Stimulated activated CD8-positive, alpha-beta memory T cell treated with anti-CD3 and anti-CD28 coated beads, Interleukin-4, amount 100 ng/mL, for 1 hour (primary cell): ENCODE data around the gene HOXD9.

Experiments used
- DNase-seq, 2 donors: peaks; one replicate each; pipeline ENCODE4 v3.0.0-alpha.2; 2020; ENCODE audit warnings: low read depth in 2 of 2, low spot score in 1 of 2

HOXD9 gene

GRCh38 chr2:176152350-176153181 is 30.0 kb downstream of the HOXD9 start:
- no peak for DNase-seq

GRCh38 chr2:176154576-176155252 is 32.2 kb downstream of the HOXD9 start:
- no peak for DNase-seq

DNA sequence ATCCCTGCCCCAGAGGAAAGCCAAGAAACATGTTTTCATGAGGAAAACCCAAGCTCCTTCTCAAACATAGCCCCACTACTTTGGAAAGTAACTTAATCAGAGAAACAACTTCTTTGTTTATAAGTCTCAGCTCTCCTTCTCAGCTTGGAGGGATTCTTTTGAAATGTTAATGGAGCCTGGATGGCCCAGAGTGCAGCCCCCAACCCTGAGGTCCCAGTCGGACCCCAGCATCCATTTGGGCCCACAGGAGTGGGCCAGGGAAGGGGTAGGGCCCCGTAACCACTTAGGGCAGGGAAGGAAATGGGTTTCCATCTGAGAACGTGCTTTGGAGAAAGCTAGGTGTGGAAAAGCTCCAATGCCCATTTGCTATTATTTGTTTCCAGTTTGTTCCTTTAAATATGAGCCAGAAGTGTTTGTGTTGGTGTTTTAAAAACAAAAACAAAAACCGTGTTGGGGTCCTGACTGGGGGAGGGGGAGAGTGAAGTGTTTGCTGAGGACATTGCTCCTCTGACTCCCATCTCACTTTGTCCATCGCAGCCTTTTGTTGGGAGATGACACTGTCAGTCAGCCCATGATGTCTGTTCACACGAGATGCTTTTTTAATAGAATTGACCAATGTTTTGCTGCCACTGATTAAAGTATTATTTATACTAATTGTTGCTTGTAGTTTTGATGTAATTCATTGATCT is 33.0 kb downstream of the HOXD9 start:
- DNase-seq = no peak

DNA sequence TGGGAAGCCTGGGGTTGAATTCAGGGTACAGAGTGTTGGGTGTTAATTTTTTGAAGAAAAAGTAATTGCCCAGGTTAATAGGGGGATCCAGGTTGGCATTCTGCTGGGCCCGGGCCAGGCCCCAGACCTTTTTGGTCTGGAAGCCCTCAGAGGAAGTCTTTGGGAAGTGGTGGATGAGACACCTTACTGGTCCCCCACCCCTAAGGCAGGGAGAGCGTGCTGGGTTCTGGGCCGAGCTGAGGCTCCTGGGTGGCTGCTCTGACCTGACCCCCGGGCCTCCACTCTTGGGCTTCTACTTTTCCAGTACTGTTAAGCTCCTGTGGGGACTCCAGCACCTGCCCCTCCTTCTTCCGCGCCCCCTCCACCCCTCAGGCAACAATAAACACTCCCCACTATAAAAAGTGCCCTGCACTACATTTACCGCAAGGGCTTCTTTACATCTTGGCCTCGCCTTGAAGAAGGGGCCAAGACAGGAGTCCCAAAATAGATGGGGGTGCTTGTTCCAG is 33.8 kb downstream of the HOXD9 start:
- no peak for DNase-seq

GRCh38 chr2:176156807-176157498 is 34.4 kb downstream of the HOXD9 start, which contains the start of gene HOXD3:
TSS of gene HOXD3 (plus strand) at chr2:176157307. CDS start at chr2:176169115, 11,808 bp downstream.
- DNase-seq = no peak

- no peak for DNase-seq
Observed at GRCh38 chr2:176157499-176158185, 35.1 kb downstream of the HOXD9 start.

GRCh38 chr2:176158186-176158591 is 35.7 kb downstream of the HOXD9 start:
- no peak for DNase-seq

DNA sequence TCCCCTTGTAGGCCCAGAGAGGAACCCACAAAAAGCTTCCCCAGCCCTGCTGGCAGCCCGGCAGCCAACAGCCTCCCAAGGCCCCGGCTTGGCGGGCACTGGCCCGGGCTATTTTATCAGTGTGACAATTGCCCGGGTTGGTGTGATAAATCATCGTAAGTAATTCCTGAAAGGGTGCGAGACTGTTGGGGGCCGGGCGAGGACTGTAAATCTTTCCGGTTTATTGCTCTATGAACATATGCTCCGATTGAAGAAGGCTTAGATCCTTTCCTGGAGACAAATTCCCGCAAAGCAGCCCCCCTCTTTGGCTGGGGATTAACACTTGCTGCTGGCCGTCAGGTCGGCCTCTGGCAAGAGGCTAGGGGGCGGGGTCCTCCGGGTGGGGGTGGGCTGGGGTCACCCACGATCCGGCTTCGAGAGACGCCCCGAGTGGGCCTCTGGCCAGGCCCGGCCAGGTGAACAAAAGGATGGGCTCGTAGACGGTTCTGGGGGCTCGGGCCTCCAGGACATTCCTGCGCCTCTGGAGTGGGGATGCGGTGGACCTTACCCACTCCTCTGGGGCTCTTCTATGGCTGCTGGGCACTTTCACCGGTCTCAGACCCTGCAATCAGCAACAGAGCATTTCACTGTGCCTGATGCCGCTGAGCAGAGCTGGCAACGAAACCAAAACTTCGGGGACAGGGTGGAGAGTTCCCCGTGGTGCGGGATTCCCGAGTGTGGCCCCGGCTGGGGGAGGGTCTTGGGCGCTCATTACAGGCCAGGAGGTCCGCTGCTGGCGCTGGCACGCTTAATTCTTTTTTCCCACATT is 36.5 kb downstream of the HOXD9 start:
- no peak for DNase-seq

DNA sequence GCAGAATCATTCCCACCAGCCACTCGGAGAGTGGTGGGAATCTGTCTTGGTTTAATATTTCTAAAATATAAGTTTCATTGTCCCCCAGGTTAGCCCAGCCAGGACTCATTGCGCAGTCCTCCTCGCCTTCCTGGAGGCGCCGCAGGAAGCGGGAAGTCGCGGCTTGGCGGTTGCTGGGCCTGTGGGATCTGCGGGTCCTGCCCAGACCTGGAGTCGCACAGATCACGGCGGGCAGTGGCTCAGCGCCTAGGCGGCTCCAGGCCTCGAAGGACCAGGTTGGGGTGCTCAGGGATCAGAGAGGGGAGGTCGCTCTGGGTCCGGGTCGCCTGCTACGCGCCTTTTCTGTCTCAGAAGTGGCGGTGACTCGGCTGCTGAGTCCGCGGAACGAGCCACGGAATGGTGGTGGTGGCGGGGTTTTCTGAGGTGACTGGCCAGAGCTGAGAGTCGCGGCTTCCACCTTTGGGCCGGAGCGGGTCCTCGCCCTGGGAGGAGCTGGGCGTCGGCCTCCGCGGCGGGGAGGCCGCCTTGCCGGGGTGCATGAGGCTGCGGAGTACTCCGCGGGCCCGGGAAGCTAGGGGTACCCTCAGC is 37.2 kb downstream of the HOXD9 start:
- DNase-seq = no peak

DNA sequence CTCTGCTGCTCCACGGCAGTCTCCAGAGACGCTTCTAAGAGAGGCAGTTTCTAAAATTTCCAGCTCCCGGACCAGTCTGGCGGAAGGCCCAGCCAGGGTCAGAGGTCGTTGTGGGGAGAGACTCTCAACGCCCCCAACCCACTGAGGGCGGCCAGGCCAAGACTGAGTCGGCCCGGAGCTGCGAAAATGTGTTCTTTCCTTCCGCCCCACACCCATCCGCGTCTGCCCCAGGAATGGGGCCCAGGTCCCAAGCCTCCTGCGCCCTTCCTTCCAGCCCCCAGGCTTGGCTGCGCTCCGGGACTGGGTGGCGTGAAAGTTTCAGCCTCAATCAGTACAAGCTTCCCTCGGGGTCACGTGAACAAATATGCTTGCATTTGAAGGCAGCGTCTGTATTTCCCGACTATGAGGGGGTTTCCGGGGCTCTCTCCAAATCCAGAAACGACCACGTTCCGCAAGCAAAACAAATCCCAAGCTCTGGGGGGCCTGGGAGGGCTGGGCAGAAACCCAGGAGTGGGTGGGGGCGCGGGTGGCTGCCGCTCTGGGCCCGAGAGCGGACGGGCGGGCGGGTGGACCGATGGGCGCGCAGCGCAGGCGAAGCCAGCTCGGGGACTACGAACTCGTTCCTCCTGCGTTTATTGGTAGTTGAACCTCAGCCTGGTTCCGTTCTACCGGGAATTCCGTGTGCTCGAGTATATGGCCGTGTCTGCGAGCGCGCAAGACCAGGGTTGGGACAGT is 37.9 kb downstream of the HOXD9 start:
- DNase-seq = no peak

GRCh38 chr2:176160986-176161824 is 38.7 kb downstream of the HOXD9 start:
- no peak for DNase-seq

GRCh38 chr2:176161825-176162626 is 39.5 kb downstream of the HOXD9 start:
- no peak for DNase-seq

- no peak for DNase-seq
Observed at GRCh38 chr2:176162911-176163671, 40.6 kb downstream of the HOXD9 start.

GRCh38 chr2:176163672-176164056 is 41.1 kb downstream of the HOXD9 start:
- no peak for DNase-seq

DNA sequence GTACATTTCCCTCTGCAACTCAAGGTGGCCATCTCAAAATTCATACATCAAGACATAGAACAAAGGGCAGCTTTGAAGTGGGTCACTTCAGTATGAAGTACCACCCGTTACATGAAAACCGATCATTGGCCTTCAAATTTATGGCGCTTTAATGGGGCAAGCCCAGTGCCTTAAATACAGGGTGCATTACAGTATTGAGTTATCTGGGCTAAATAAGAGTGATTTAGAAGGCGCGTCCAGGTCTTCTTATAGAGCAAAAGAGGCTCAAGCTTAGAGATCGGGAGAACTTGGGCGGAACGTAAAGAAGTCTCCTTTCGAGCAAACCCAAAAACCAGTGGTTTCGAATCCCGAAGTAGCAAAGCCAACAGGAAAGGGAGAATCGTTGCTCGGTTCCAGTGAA is 41.7 kb downstream of the HOXD9 start:
- DNase-seq = no peak
